Spinal cord (tissue), 10 donors: Measurements from ENCODE around the gene SAFB. TPM values are rescaled to one million over a fixed set of nuclear protein-coding genes. Genes with fewer than 3 reads are reported as not detected.
"Not testable (repeated sequence)": the region's sequence is repeated elsewhere in the genome, so short reads cannot be mapped to it uniquely, and the experiment has no call there.

Experiments
- DNase-seq, 6 donors: peaks; one replicate each; pipeline versions ENCODE4 v3.0.0 to v3.0.0-alpha.2; 2013 to 2015; ENCODE audit warnings: low spot score in 6 of 6, low read depth in 4 of 6
- H3K27ac ChIP-seq: one replicate; pipeline ENCODE4 v1.5.1; 2013; ENCODE audit warnings: low read depth, low read length, control low read depth
- H3K27me3 ChIP-seq: one replicate; pipeline ENCODE4 v1.6.1; 2013; ENCODE audit warnings: low read length; ENCODE audit not compliant: control insufficient read depth, insufficient read depth
- H3K36me3 ChIP-seq: one replicate; pipeline ENCODE4 v1.6.1; 2013; ENCODE audit warnings: low read length; ENCODE audit not compliant: control insufficient read depth, insufficient read depth
- H3K4me1 ChIP-seq: one replicate; pipeline ENCODE4 v1.6.1; 2013; ENCODE audit warnings: low read length; ENCODE audit not compliant: control insufficient read depth, insufficient read depth
- H3K4me3 ChIP-seq: one replicate; pipeline ENCODE4 v1.5.1; 2013; ENCODE audit warnings: low read depth, low read length, control low read depth
- H3K9me3 ChIP-seq: one replicate; pipeline ENCODE4 v1.6.1; 2013; ENCODE audit warnings: low read length; ENCODE audit not compliant: control insufficient read depth, insufficient read depth
- WGBS: methylation state at CpG from one replicate; pipeline ENCODE4 v1.1.5; 2013; ENCODE audit warnings: missing lambda C conversion rate; ENCODE audit not compliant: insufficient coverage; 5-methylcytosine and 5-hydroxymethylcytosine counted together
- polyA plus RNA-seq, 2 donors: library from polyadenylated mRNA; unstranded; fragments of 120-200 nt; gene quantifications; one replicate each; pipeline ENCODE4 v1.2.1, GENCODE V29; 2013; ENCODE audit not compliant: insufficient read length in 2 of 2
- total RNA-seq, 2 donors: library from RNA; depleted of rRNA in 1 of 2; stranded (reverse); fragments of 120-200 nt in 1 of 2; fragments of >200 nt in 1 of 2; gene quantifications; one replicate each; pipeline versions ENCODE4 v1.2.3 to v1.2.4, GENCODE V29; 2013 to 2014
- donor health status: healthy.

SAFB gene
- total and polyA plus RNA-seq, 4 donors: 46.2 to 162 (median 99.0) TPM

DNA sequence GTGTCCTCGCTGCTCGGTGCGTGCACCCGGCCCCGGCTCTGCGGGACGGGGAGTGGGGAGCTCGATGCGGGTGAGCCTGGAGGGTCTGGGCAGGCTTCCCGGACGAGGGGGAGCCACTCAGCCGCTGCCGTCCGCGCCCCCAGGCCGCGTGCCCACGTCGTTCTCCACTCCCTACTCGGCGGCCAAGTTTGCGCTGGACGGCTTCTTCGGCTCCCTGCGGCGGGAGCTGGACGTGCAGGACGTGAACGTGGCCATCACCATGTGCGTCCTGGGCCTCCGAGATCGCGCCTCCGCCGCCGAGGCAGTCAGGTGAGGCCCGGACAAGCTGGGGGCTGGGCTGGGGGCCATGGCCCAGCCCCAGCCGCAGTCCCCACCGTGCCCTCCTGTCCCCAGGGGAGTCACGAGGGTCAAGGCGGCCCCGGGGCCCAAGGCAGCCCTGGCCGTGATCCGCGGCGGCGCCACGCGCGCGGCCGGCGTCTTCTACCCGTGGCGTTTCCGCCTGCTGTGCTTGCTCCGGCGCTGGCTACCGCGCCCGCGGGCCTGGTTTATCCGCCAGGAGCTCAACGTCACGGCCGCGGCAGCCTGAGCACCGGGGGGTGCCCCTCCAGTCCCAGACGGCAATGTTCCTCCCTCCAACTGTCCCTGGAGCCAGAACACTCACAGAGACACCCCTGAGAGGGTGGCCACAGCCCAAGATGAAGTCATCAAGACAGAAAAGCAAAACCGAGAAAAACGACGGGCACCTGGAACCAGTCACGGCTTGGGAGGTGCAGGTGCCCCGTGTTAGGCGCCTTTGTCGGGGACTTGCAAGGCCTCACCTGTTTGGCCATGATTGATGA is 64.7 kb downstream of the SAFB start:
- no peak for DNase-seq
- peaks cover 40% of the 10 kb centered on the region for H3K36me3 ChIP-seq
- H3K4me1 ChIP-seq: peaks cover 44% of the 10 kb centered on the region
- no peaks in the 10 kb centered on the region for H3K27me3 ChIP-seq
- peak overlapping the region; percentile 12 for H3K4me3 ChIP-seq
- no peaks in the 10 kb centered on the region for H3K9me3 ChIP-seq
- WGBS: 54% methylated on average over 76 of the region's 76 CpGs
- H3K27ac ChIP-seq: no peak overlapping the region

GRCh38 chr19:5688262-5688881 is 65.5 kb downstream of the SAFB start:
- not testable (repeated sequence) for H3K4me3 ChIP-seq

GRCh38 chr19:5690125-5690954 is 67.5 kb downstream of the SAFB start, which contains the start of gene RPL36:
RPL36 (plus strand) TSS chr19:5690295; CDS start chr19:5690508, 213 bp downstream.
- Histone ChIP-seq H3K36me3 (peaks cover 61% of the 10 kb centered on the region), H3K9me3 (no peaks in the 10 kb centered on the region), H3K27ac (peak within 1 kb of the TSS; percentile 87), H3K4me3 (peak within 1 kb of the TSS; percentile 97), H3K27me3 (no peaks in the 10 kb centered on the region), H3K4me1 (peaks cover 44% of the 10 kb centered on the region)
- 1% methylated on average over 71 of the region's 73 CpGs for WGBS
- peak; percentile 94 to 99 (median 98) for DNase-seq

More at GRCh38 chr19:5688262-5688881, 65.5 kb downstream of the SAFB start:
- Histone ChIP-seq H3K36me3 (peaks cover 48% of the 10 kb centered on the region), H3K4me1 (peaks cover 44% of the 10 kb centered on the region)
- 97% methylated on average over 6 of the region's 13 CpGs for WGBS
- DNase-seq, H3K27me3 ChIP-seq, H3K9me3 ChIP-seq, H3K27ac ChIP-seq: not testable (repeated sequence)

GRCh38 chr19:5690955-5691821 is 68.3 kb downstream of the SAFB start:
- peak in 2 of 6 donors; percentile 48 to 49 for DNase-seq
- H3K27ac ChIP-seq: peak overlapping the region; percentile 87
- H3K36me3 ChIP-seq: peaks cover 69% of the 10 kb centered on the region
- no peaks in the 10 kb centered on the region for H3K27me3 ChIP-seq
- H3K4me1 ChIP-seq: peaks cover 41% of the 10 kb centered on the region
- H3K4me3 ChIP-seq: peak overlapping the region; percentile 97
- WGBS: 13% methylated on average over 41 of the region's 54 CpGs
- H3K9me3 ChIP-seq: no peaks in the 10 kb centered on the region

- H3K27ac ChIP-seq: peak overlapping the region; percentile 87
- H3K4me3 ChIP-seq: no peak overlapping the region
- H3K4me1 ChIP-seq: peaks cover 32% of the 10 kb centered on the region
- peaks cover 78% of the 10 kb centered on the region for H3K36me3 ChIP-seq
- WGBS: 74% methylated on average over 41 of the region's 42 CpGs
- no peaks in the 10 kb centered on the region for H3K9me3 ChIP-seq
- DNase-seq: no peak
- no peaks in the 10 kb centered on the region for H3K27me3 ChIP-seq
Measured at GRCh38 chr19:5691822-5692722, 69.2 kb downstream of the SAFB start.

GRCh38 chr19:5692723-5693194 is 69.9 kb downstream of the SAFB start:
- DNase-seq: no peak
- peaks cover 28% of the 10 kb centered on the region for H3K4me1 ChIP-seq
- H3K9me3 ChIP-seq: no peaks in the 10 kb centered on the region
- no peak overlapping the region for H3K27ac ChIP-seq
- H3K36me3 ChIP-seq: peaks cover 79% of the 10 kb centered on the region
- H3K4me3 ChIP-seq: no peak overlapping the region
- whole genome bisulfite sequencing: 83% methylated on average over 5 of the region's 7 CpGs
- H3K27me3 ChIP-seq: no peaks in the 10 kb centered on the region

DNA sequence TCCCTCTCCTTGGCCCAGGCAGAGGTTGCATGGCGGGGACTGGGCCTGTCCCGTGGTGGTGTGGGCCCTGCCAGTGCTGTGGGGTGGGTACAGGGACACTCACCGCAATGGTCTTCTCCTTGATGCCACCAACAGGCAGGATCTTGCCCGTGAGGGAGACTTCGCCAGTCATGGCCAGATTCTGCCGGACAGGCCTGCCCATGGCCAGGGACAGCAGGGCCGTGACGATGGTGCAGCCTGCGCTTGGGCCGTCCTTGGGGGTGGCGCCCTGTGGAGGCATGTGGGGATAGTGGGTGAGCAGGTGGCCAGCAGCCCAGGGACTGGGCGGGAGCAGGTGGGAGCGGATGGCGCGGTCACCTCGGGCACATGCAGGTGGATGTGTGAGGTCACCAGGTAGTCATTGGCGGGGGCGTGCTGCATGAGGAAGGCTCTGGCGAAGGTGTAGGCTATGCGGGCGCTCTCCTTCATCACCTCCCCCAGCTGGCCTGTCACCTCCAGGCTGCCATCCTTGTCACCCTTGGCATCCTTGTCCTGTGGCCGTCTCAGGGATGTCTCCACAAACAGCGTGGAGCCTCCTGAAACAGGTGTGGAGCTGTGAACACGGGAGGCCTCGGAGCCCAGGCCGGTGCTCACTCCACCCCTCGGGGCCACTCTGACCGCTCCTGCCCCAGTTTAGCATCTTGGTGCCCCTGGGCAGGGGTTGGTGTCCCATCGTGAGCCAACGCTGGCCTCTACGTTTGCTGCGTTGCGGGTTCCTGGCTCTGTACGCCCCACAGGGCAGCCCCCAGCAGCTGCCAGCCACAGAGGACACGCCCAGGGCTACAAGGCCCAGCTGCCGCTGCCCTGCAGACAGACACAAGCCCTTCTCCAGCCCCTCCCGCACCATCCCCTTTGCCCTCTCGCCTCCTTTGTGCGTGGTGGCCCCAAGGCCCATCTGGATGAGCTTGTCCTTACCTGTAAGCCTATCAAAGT is 70.6 kb downstream of the SAFB start:
- Histone ChIP-seq H3K4me1 (peaks cover 28% of the 10 kb centered on the region), H3K27ac (no peak overlapping the region), H3K36me3 (peaks cover 81% of the 10 kb centered on the region), H3K27me3 (no peaks in the 10 kb centered on the region), H3K9me3 (no peaks in the 10 kb centered on the region), H3K4me3 (no peak overlapping the region)
- no peak for DNase-seq
- 87% methylated on average over 35 of the region's 39 CpGs for WGBS
